ENCODE measurements around the gene ATG2A. TPM values are rescaled to one million over a fixed set of nuclear protein-coding genes. Genes with fewer than 3 reads are reported as not detected.

ATG2A gene
- total RNA-seq, 1 donor from 2014 or later: 20.9 TPM

DNA sequence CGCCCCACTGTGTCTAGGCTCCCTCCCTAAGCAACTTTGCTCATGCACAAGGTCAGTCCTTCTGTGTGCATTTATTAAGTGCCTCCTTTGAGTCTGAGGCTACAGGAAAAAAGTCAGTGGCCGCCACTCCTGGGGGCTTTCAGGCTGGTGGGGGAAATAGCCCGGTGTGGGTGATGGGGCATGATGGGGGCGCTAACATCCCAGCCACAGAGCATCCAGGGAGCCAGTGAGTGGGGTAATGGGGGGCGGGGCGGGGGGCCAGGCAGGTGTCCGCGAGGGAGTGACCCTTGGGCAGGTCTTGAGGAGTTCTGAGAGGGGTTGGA lies 28.6 kb downstream of the ATG2A start:
- intact Hi-C loops (cut with micrococcal nuclease): loop anchor here (1.0 kb wide), 1 partner anchor 41 kb away; no protein-coding TSS in a partner anchor

DNA sequence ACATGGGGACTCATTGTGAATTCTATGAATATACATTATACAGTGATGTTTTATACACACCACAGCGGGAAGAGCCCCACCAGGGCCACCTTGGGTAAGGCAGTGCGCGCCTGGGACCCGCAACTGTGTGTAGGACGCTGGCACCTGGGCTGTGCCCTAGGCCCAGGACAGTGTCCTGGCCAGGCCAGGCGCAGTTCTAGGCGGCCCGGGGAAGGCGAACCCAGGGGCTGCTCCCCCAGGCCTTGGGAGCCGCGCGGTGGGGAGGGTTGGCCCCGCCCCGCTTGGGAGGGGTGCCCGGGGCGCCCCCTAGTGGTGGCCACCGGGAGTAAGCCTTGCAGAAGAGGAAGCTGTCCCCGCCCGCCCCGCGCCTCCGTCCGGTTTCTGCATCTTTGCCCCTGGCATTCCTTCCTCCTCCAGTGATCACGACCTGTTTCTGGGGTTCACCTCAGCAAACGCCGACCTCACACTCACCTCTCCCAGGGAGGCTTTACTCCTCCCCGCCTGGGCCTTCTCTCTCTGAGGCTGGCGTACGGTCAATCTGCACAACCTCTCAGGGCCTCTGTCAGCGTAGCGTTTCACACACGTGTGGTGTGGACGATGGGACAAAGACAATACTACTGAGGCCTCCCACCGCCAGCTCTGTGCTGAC lies 29.1 kb downstream of the ATG2A start:
- intact Hi-C loops (cut with micrococcal nuclease): loop anchor here (1.0 kb wide), 1 partner anchor 41 kb away; no protein-coding TSS in a partner anchor

DNA sequence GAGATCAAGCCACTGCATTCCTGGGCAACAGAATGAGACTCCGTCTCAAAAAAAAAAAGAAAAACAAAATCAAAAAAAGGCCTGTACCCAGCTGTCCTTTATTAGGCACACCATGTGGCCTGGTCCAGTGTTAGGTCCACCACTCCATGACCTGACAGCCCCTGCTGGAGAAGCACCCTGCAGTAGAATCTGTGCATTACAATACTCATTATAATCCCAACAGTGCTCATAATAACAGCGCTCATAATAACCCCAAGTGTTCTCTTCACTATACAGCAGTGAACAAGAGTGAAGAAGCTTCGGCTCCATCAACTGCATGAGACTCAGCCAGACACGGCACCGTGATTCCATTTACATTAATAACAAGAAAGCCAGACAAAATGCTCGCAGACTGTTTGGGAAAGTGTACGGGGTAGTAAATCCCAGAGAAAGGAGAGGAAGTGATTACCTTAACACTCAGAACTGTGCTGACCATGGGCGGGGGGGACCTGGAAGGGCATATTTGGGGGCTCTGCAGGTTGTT lies 29.7 kb downstream of the ATG2A start:
- intact Hi-C loops (cut with micrococcal nuclease): no loop called here

DNA sequence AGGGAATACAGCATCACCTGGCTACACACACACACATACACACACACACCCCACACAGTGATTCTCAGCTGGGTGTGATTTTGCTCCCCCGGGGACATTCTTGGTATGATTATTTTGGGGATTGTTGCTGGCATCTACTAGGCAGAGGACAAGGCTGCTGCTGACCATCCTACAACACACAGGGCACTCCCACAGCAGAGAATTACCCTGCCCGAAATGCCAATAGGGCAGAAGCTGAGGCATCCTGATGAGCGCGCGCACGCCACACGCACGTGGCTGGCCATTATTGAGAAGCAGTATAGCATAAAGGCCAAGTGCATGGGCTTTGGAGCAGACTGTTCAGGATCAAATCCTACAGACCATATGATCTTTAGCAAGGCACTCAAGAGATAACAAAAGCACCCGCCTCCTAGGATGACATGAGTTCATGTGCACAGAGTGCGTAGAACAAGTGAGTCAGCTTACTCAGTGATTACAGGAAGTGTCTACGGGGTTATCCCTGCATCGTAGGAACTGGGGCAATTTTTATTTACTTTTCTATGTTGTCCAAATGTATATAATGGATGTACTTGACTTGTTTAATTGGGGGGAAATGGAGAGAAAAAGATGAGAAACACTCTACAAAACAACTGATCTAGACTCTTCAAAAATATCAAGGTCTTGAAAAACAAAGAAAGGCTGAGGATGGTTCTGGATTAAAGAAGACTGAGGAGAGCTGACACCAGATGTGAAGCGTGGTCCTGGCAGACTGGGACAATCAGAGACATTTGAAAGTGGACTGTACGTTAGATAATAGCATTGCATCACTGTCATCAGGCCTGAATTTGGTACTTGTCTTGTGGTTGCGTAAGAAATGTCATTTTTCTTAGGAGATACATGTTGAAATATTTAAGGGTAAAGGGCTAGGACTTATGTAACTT lies 31.4 kb downstream of the ATG2A start:
- intact Hi-C loops (cut with micrococcal nuclease): no loop called here

DNA sequence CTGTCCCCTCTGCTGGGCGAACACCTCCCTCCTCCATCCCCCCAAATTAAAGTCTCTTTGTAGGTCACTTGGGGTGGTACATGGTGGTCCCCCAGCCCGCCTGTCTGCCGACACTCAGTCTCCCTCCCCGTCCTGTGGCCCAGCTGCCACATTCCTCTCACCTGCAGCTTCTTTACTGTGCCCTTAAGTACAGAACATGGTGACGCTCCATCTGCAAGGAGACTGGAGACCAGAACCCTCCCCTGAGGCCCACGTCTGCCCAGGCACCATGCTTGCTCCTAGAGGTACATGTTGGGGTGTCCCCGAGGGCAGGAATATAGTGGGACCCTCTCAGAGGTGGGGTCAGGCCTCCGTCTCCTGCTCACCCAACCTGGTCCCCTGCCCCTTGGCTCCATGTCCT lies 33.0 kb downstream of the ATG2A start:
- intact Hi-C loops (cut with micrococcal nuclease): no loop called here

DNA sequence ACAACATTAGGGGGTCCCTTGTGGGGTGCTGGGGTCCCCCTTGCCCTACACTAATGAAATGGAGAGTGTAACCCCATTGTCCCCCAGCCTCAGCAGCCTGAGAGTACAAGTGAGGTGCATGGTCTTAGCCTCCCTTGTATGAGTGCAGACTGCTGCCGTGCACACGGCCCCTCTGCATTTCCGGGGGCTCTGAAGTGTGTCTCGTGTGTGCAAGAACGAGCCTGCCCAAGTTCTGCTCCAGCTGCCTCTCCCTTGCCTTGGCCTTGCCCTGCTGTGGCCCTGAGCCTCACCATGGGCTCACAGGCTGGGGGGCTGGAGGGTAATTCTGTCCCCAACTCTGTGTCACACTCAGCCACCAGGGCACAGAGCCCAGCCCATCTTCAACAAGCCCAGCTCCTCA lies 33.4 kb downstream of the ATG2A start:
- intact Hi-C loops (cut with micrococcal nuclease): no loop called here

DNA sequence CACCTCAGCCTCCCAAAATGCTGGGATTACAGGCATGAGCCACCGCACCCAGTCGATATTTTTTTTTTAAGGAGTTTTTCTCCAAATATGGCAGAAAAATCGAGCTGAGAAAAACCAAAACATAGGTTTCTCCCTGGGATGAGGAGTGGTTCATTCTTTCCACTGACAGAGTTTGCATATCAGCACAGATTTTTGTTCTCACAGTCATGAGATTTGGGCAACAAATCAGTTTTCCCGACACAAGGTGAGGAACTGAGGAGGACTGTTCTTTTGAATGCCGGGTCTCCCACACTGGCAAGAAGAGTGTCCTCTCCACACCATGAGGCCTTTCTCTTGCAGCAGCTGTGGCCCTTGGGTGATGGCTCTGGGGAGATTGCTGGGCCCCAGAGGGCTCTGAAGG lies 34.8 kb downstream of the ATG2A start:
- intact Hi-C loops (cut with micrococcal nuclease): no loop called here

DNA sequence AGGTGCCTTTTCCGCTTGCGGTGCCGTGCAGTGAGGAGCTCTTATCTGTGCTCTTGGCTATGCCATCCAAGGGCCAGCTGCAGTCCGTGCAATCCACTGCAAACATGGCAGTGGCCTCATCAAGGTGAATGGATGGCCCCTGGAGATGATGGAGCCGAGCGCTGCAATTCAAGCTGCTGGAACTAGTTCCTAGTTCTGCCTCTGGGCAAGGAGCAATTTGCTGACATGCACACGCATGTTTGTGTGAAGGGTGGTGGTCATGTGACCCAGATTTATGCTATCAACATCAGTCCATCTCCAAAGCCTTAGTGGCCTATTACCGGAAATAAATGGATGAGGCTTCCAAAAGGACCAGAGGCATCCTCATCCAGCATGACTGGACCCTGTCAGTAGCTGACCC lies 35.5 kb downstream of the ATG2A start:
- intact Hi-C loops (cut with micrococcal nuclease): no loop called here

DNA sequence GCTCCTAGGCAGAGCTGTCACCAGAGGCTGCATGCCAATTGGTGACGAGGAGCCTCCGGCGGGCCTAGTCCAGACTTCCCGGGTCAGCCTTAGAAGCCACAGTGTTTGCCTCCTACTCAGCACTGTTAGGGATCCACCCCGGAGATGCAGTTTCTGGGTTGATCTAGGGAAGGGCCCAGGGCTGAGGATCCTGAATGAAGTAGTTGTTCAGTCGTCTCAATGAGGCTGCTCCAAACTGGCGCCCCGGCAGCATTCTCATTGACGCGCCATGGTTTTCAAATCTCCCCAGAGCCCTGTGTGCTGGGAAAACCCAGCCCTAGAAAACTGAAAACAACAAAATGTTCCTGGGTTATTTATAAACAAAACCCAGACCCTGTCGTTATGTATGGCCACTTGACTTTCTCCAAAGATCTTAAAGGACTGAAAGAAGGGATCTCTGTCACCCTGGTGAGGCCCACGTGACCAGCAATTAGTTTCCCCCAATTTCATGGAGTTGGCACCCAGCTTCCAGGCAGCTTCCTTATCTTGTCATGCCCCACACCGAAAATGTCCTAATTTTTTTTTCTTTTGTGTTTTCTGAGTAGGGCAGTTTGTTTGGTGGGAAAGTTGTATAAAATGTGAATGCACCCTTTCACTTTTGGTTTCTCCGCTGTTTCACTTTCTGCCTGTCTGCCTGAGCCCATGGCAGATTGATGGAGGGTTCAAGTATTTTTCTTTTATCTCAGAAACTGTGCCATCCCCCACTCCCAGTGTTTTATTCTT lies 36.6 kb downstream of the ATG2A start:
- intact Hi-C loops (cut with micrococcal nuclease): no loop called here

DNA sequence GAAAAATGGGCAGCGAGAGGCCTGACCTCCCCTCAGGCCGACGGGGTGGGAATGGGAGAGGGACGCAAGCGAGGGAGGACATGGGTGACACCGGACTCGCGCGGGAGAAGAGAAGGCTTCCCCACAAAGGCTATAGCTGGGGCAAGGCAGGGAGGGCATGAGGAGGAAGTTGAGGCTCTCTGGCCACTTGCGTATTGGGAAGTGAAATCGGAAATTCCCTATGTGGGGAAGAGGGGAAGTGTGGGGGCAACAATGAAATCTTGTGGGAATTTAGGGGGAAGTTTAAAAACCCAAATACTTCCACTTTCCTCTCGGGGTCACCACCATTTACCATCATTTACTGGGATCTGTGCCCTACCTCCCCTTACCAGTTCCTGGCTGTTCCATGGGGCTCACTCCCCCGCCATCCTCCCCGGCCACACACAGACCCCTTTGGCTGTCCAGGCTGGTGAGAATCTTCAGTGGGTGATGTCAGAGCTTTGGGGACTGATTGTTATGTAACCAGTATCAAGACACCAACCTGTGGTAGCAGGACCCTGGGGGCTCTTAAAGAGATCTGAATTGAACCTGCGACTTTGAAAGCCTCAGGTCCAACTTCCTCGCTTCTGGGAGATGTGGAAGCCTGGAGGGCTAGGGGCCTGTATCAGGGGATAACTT lies 37.6 kb downstream of the ATG2A start:
- intact Hi-C loops (cut with micrococcal nuclease): loop anchor here (2.0 to 10.0 kb wide), 4 partner anchors 37 to 135 kb away; partner anchors contain the start of genes ATG2A, PPP2R5B, RASGRP2 and SF1

DNA sequence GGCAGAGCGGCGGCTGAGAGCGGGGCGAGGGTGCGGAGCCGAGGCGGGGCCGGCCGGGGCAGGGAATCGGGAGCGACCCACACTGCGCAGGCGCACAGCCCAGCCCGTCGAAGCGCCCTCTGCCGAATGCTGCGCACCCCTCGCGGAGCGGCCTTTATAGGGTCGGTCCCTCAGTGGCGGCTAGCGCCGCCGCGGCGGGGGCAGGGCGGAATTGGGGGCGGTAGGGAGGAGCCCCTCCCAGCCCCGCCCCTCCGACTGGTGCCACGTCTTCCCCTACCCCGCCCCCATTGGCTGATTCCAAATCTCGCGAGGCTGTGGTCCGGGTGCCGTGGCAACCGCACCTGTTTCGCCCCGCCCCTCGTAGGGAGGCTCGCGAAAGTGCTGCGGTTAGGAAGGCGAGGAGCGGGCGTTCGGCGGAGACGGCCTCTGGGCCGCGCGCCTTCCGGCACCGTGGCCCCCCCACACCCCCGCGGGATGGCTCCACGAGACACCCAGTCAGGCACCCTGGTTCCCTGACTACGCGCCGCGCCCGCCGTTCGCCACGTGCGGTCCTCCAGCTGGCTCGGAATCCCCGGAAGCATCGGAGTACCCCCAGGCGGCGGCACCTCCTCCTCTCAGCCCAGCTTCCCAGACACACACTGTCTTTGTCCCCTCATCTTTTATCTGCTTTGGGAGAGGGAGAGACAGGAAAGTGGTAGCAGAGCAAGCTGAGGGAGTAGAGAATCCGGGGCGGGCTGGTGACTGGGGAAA lies 38.3 kb downstream of the ATG2A start, which contains the start of gene EHD1:
EHD1 (minus strand) TSS at position 128 of the 750 bp plus-strand sequence. CDS start 157 bp downstream, outside the sequence.
- intact Hi-C loops (cut with micrococcal nuclease): loop anchor here (1.0 to 10.0 kb wide), 5 partner anchors 19 to 134 kb away; partner anchors contain the start of genes ATG2A, PPP2R5B, RASGRP2 and SF1

DNA sequence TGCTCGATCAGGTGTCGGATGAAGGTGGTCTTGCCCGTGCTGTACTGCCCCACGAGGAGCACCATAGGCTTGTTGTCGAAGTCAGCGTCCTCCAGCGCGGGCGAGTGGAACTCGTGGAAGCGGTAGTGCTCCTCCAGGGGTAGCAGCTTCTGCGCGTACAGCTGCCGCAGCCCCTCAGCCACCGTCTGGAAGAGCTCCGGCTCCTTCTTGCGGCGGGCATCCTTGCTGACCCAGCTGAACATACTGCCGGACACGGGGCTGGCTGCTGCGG lies 38.9 kb downstream of the ATG2A start:
- intact Hi-C loops (cut with micrococcal nuclease): loop anchor here (1.0 to 10.0 kb wide), 5 partner anchors 19 to 133 kb away; partner anchors contain the start of genes ATG2A, PPP2R5B, RASGRP2 and SF1

DNA sequence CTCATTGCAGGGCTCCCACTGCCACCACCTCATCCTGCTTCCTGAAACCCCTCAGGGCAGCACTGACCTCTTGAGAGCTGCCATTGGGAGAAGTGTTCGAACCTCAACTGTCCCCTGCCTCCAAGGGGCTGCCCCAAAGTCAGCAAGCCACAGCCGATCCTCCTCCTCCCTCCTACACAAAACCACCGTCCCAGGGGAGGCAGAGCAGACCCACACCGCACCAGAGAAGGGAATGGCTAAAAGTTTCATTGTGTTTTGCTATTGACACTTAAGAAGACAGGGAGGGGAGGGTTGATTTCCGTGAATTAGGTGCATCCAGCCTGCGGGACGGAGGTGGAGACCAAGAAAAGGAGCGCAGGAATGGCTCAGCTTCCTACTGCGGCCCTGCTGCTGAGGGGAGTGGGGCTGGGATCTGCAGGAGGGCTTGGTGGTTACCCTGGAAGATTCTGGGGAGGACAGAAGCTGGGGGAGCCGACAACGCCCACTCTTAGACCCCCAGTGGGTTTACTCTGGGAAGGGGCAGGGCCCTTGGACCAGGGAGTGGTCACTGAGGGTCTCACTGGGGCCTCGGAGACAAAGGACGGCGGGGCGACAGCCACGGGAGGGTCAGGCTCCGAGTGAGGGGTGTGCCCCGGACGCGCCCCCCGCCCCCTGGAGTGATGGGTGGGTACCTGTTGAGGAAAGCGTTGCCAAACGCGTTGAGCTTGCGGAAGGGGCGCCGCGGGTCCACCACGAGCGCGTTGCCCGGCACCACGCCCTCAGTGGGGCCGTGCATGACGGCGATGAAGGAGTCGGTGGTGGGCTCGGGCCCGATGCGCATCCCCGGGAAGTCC lies 39.4 kb downstream of the ATG2A start:
- intact Hi-C loops (cut with micrococcal nuclease): loop anchor here (1.0 to 10.0 kb wide), 5 partner anchors 18 to 133 kb away; partner anchors contain the start of genes ATG2A, PPP2R5B, RASGRP2 and SF1

DNA sequence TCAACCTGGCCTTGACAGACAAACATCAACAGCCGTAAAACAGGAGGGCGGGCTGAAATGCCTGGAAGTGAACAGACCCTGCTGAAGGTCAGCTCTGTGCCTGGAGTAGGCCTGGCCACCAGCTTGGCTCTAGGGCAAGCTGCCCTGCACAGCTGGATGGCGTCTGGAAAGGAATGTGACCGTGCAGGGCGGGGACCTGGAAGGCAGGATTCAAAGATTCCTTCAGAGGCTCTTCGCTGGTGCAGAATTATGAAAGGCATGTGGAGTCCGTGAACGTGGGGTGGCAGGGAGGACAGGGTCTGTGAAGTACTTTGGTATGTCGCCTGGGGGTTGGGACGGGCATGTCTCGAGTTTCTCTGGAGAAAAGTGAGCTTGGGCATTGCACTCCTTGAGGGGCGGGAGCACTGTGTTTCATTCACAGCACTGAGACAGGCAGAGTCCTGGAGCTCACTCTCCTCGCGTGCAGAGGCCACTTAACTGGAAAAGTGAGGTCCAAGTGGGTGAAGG lies 40.1 kb downstream of the ATG2A start:
- intact Hi-C loops (cut with micrococcal nuclease): loop anchor here (10.0 kb wide), 1 partner anchor 132 kb away; the partner anchor contains the start of gene RASGRP2

DNA sequence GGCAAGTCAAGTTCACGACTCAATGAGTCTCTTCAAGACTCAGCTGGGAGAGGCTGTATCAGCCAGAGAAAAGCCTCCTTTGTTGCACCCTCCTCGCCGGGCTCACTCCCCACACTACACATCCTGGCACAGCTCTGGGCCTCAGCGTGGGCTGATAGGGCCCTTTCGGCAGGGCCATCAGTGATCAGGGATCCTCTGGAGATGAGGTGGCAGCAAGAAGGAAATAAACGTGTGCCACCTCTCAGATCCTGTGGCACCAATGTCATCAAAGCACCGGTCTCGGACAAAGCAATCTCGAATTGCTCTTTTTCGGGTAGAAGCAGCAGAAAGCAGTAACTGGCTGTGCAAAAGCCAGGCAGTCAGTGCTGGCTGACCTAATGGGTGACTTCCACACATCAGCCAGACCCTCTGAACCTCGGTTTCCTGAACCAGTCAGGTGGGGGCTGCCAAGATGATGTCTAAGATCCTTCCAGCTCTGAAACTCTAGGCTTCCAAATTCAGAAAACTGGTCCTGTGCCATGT lies 40.7 kb downstream of the ATG2A start:
- intact Hi-C loops (cut with micrococcal nuclease): loop anchor here (10.0 kb wide), 1 partner anchor 131 kb away; the partner anchor contains the start of gene RASGRP2

DNA sequence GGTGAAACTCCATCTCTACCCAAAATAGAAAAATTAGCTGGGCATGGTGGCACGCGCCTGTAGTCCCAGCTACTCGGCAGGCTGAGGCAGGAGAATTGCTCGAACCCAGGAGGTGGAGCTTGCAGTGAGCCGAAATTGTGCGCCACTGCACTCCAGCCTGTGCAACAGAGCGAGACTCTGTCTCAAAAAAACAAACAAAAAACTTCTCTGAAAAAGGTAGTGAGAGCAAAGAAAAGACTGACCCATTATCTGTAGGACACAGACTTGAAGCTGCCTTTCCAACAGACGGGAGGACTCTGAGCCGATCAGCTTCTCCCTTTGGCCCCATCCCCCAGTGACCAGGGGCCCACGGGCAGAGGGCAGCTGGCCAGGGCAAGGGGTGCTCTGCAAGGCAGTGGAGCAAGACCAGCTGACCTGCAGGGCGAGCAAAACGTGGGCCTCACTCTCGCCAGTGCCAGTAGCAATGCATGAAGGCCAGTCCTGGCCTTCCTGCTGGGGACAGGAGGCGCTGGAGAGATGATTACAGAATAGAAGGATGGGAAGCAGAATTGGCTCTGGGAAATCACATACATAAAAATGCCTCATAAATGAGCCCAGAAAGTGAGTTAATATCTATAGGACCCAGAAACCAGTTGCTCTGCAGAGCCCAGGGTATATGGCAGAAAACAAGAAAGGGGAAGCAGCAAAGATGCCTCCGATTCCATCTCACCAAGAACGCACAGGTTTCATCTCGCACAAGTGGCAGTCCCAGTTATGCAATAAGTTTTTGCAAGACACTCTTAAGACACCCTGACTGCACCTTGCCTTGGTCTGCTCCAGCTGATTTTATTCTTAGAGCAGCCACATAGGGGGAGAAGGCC lies 41.4 kb downstream of the ATG2A start:
- intact Hi-C loops (cut with micrococcal nuclease): loop anchor here (10.0 kb wide), 1 partner anchor 131 kb away; the partner anchor contains the start of gene RASGRP2

Measured in T-helper 2 cell treated with Interferon-gamma antibody and Interleukin-4, amounts not matched to agents 100 ng/mL and 5 ng/mL, for 36 hours (primary cell).